Measurements from ENCODE around the gene FBXO34. TPM values are rescaled to one million over a fixed set of nuclear protein-coding genes. Genes with fewer than 3 reads are reported as not detected.

FBXO34 gene
- total and polyA plus RNA-seq, 4 experiments from 2014 or later: 33.8 to 44.1 (median 42.9) TPM

DNA sequence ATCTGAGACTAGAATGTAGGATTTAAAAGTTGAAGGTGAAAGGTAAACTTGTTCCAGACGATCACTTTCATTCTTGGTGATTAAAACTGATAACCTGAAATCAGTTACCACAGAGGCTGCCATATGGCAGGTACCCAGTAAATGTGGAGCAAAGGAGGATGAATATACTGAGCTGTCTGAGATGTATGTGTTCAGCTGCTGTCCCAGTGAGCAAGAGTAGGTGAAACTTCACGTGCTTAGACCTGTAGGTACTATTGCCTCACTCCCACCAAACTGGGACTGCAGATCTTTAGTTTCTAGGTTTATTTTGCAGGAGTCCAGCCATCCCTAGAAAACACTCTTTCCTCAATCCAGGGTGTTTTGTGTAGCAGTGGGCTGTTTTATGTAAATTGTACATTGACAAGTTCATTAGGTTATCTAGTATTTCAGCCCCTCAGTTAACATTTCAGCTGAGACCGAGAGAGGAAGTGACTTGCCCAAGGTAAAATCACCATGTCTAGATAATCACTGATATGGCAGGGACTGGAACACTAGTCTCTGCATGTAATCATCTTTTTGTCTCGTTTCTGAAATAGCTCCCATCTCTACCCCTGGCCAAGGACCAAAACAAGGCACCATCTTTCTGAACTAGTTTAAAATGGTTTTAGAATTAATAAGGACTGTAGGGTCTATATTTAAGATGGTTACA, 77.7 kb downstream of the FBXO34 start:
- ChIA-PET POLR2A (ENCODE audit: partially characterized antibody) (interaction anchor here (0.6 to 3.2 kb wide), 4 partner anchors 11 to 72 kb away, joined by 3 to 17 read pairs (median 6); no protein-coding TSS in a partner anchor), CTCF (ENCODE audit: partially characterized antibody) (interaction anchor here (0.7 to 14.0 kb wide), 6 partner anchors 11 to 80 kb away, joined by 3 to 348 read pairs (median 10); partner anchors contain the start of gene FBXO34)
- Histone ChIP-seq H3K9me3 (ENCODE audit: control insufficient read depth in 1 of 2, low read length in 2 of 2) (no peaks in the 10 kb centered on the region), H3K27ac (ENCODE audit: low read depth, low read length) (no peak overlapping the region), H3K4me1 (ENCODE audit: insufficient read depth, low read length) (peaks cover 49% of the 10 kb centered on the region), H3K4me3 (ENCODE audit: low read length in 2 of 2) (no peak overlapping the region), H3K36me3 (ENCODE audit: insufficient read depth, low read length) (peaks cover 12% of the 10 kb centered on the region), H3K27me3 (ENCODE audit: insufficient read depth, low read length) (no peaks in the 10 kb centered on the region)
- peaks cover 36 to 78% (median 58%) of the 10 kb centered on the region in 4 donors for H3K4me1 Mint-ChIP-seq
- H3K36me3 Mint-ChIP-seq: peaks cover 5 to 27% of the 10 kb centered on the region in 2 donors
- peak overlapping the region in 7 of 8 donors; percentile 23 to 70 (median 51) for H3K4me3 Mint-ChIP-seq
- H3K27me3 Mint-ChIP-seq: no peaks in the 10 kb centered on the region
- peak in 1 of 5 donors; percentile 11 for DNase-seq
- intact Hi-C loops (cut with micrococcal nuclease): loop anchor here (1.0 kb wide), 1 partner anchor 10 kb away; no protein-coding TSS in a partner anchor
- H3K9me3 Mint-ChIP-seq: no peaks in the 10 kb centered on the region
- H3K27ac Mint-ChIP-seq: peak overlapping the region; percentile 53 to 85 (median 78)

DNA sequence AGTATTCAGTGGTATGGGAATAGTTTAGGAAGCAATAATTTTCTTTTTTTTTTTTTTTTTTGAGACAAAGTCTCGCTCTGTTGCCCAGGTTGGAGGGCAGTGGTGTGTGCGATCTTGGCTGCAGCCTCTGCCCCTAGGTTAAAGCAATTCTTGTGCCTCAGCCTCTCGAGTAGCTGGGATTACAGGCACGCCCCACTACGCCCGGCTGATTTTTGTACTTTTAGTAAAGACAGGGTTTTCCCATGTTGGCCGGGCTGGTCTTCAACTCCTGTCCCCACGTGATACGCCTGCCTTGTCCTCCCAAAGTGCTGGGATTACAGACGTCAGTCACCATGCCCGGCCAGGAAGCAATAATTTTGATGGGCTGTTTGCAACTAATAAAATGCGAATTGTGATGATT, 78.3 kb downstream of the FBXO34 start:
- no peak for DNase-seq
- peaks cover 5 to 26% of the 10 kb centered on the region in 2 donors for H3K36me3 Mint-ChIP-seq
- no peaks in the 10 kb centered on the region for H3K27me3 ChIP-seq (ENCODE audit: insufficient read depth, low read length)
- H3K27ac Mint-ChIP-seq: peak overlapping the region; percentile 53 to 85 (median 78)
- peak overlapping the region in 3 of 8 donors; percentile 37 to 65 (median 50) for H3K4me3 Mint-ChIP-seq
- H3K4me1 Mint-ChIP-seq: peaks cover 40 to 78% (median 59%) of the 10 kb centered on the region in 4 donors
- no peaks in the 10 kb centered on the region for H3K9me3 Mint-ChIP-seq
- ChIA-PET POLR2A (ENCODE audit: partially characterized antibody) (interaction anchor here (3.2 kb wide), 1 partner anchor 12 kb away, joined by 17 read pairs; no protein-coding TSS in a partner anchor), CTCF (ENCODE audit: partially characterized antibody) (interaction anchor here (0.6 to 14.0 kb wide), 8 partner anchors 11 to 705 kb away, joined by 3 to 348 read pairs (median 6); partner anchors contain the start of gene FBXO34)
- H3K9me3 ChIP-seq (ENCODE audit: control insufficient read depth in 1 of 2, low read length in 2 of 2): no peaks in the 10 kb centered on the region
- peaks cover 12% of the 10 kb centered on the region for H3K36me3 ChIP-seq (ENCODE audit: insufficient read depth, low read length)
- intact Hi-C loops (cut with micrococcal nuclease): no loop called here
- peaks cover 55% of the 10 kb centered on the region for H3K4me1 ChIP-seq (ENCODE audit: insufficient read depth, low read length)
- no peak overlapping the region for H3K27ac ChIP-seq (ENCODE audit: low read depth, low read length)
- no peak overlapping the region for H3K4me3 ChIP-seq (ENCODE audit: low read length in 2 of 2)
- H3K27me3 Mint-ChIP-seq: no peaks in the 10 kb centered on the region

DNA sequence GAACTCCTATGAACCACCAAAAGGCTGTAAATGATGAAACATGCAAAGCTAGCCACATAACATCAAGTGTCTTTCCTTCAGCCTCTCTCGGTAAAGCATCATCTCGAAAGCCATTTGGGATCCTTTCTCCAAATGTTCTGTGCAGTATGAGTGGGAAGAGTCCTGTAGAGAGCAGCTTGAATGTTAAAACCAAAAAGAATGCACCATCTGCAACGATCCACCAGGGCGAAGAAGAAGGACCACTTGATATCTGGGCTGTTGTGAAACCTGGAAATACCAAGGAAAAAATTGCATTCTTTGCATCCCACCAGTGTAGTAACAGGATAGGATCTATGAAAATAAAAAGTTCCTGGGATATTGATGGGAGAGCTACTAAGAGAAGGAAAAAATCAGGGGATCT, 79.2 kb downstream of the FBXO34 start:
- H3K9me3 Mint-ChIP-seq: no peaks in the 10 kb centered on the region
- no peak overlapping the region for H3K4me3 Mint-ChIP-seq
- Histone ChIP-seq H3K9me3 (ENCODE audit: control insufficient read depth in 1 of 2, low read length in 2 of 2) (no peaks in the 10 kb centered on the region), H3K27me3 (ENCODE audit: insufficient read depth, low read length) (no peaks in the 10 kb centered on the region), H3K27ac (ENCODE audit: low read depth, low read length) (no peak overlapping the region), H3K4me3 (ENCODE audit: low read length in 2 of 2) (no peak overlapping the region), H3K36me3 (ENCODE audit: insufficient read depth, low read length) (peaks cover 12% of the 10 kb centered on the region), H3K4me1 (ENCODE audit: insufficient read depth, low read length) (peaks cover 62% of the 10 kb centered on the region)
- H3K36me3 Mint-ChIP-seq: peaks cover 5 to 29% of the 10 kb centered on the region in 2 donors
- peaks cover 38 to 78% (median 57%) of the 10 kb centered on the region in 4 donors for H3K4me1 Mint-ChIP-seq
- POLR2A ChIA-PET (ENCODE audit: partially characterized antibody): interaction anchor here (1.7 to 3.2 kb wide), 2 partner anchors 12 to 17 kb away, joined by 4 to 17 read pairs; no protein-coding TSS in a partner anchor
- no peak for DNase-seq
- no peaks in the 10 kb centered on the region for H3K27me3 Mint-ChIP-seq
- CTCF ChIA-PET (ENCODE audit: partially characterized antibody): interaction anchor here (1.1 to 14.0 kb wide), 7 partner anchors 10 to 137 kb away, joined by 4 to 348 read pairs (median 6); partner anchors contain the start of gene FBXO34
- peak overlapping the region; percentile 23 to 82 (median 58) for H3K27ac Mint-ChIP-seq
- intact Hi-C loops (cut with micrococcal nuclease): loop anchor here (5.0 kb wide), 1 partner anchor 33 kb away; no protein-coding TSS in a partner anchor

DNA sequence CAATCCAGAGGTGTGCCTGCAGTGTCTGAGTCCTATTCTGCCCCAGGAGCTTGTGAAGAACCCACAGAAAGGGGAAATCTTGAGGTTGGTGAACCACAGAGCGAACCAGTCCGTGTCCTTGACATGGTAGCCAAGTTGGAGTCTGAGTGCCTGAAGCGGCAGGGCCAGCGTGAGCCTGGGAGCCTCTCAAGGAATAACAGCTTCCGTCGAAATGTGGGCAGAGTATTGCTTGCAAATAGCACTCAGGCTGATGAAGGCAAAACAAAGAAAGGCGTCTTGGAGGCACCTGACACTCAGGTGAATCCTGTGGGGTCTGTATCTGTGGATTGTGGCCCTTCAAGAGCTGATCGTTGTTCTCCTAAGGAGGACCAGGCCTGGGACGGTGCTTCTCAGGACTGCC, 79.9 kb downstream of the FBXO34 start:
- ChIA-PET POLR2A (ENCODE audit: partially characterized antibody) (interaction anchor here (1.7 to 3.2 kb wide), 2 partner anchors 13 to 18 kb away, joined by 4 to 17 read pairs; no protein-coding TSS in a partner anchor), CTCF (ENCODE audit: partially characterized antibody) (interaction anchor here (1.0 to 14.0 kb wide), 6 partner anchors 10 to 105 kb away, joined by 3 to 348 read pairs (median 6); partner anchors contain the start of gene FBXO34)
- no peak for DNase-seq
- Mint-ChIP-seq H3K9me3 (no peaks in the 10 kb centered on the region), H3K4me1 (peaks cover 36 to 73% (median 56%) of the 10 kb centered on the region in 4 donors), H3K36me3 (peaks cover 5 to 31% of the 10 kb centered on the region in 2 donors), H3K27ac (peak overlapping the region in 6 of 7 donors; percentile 11 to 89 (median 76)), H3K4me3 (no peak overlapping the region), H3K27me3 (no peaks in the 10 kb centered on the region)
- Histone ChIP-seq H3K4me1 (ENCODE audit: insufficient read depth, low read length) (peaks cover 62% of the 10 kb centered on the region), H3K27me3 (ENCODE audit: insufficient read depth, low read length) (no peaks in the 10 kb centered on the region), H3K4me3 (ENCODE audit: low read length in 2 of 2) (no peak overlapping the region), H3K27ac (ENCODE audit: low read depth, low read length) (no peak overlapping the region), H3K9me3 (ENCODE audit: control insufficient read depth in 1 of 2, low read length in 2 of 2) (no peaks in the 10 kb centered on the region), H3K36me3 (ENCODE audit: insufficient read depth, low read length) (peaks cover 12% of the 10 kb centered on the region)
- intact Hi-C loops (cut with micrococcal nuclease): loop anchor here (5.0 kb wide), 1 partner anchor 34 kb away; no protein-coding TSS in a partner anchor

DNA sequence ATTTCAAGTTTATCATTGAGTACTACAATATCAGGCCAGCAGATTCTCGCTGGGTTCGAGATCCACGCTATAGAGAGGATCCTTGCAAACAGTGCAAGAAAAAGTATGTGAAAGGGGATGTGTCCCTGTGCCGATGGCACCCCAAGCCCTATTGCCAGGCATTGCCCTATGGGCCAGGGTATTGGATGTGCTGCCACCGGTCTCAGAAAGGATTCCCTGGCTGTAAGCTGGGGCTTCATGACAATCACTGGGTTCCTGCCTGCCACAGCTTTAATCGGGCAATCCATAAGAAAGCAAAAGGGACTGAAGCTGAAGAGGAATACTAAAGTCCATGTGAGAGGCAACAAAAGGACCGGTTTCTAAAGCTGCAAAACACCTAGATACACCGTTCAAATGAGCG, 81.0 kb downstream of the FBXO34 start:
- Histone ChIP-seq H3K4me3 (ENCODE audit: low read length in 2 of 2) (no peak overlapping the region), H3K4me1 (ENCODE audit: insufficient read depth, low read length) (peaks cover 59% of the 10 kb centered on the region), H3K27me3 (ENCODE audit: insufficient read depth, low read length) (no peaks in the 10 kb centered on the region), H3K27ac (ENCODE audit: low read depth, low read length) (no peak overlapping the region), H3K36me3 (ENCODE audit: insufficient read depth, low read length) (peaks cover 12% of the 10 kb centered on the region), H3K9me3 (ENCODE audit: control insufficient read depth in 1 of 2, low read length in 2 of 2) (no peaks in the 10 kb centered on the region)
- Mint-ChIP-seq H3K4me3 (no peak overlapping the region), H3K27me3 (no peaks in the 10 kb centered on the region), H3K9me3 (no peaks in the 10 kb centered on the region), H3K36me3 (peaks cover 5 to 31% of the 10 kb centered on the region in 2 donors), H3K27ac (peak overlapping the region; percentile 48 to 96 (median 86)), H3K4me1 (peaks cover 38 to 62% (median 50%) of the 10 kb centered on the region in 4 donors)
- ChIA-PET CTCF (ENCODE audit: partially characterized antibody) (interaction anchor here (0.8 to 14.0 kb wide), 4 partner anchors 10 to 107 kb away, joined by 4 to 348 read pairs (median 74); partner anchors contain the start of gene FBXO34), POLR2A (ENCODE audit: partially characterized antibody) (interaction anchor here (0.6 to 4.5 kb wide), 5 partner anchors 15 to 81 kb away, joined by 3 to 47 read pairs (median 4); partner anchors contain the start of gene FBXO34)
- DNase-seq: no peak
- intact Hi-C loops (cut with micrococcal nuclease): loop anchor here (5.0 kb wide), 1 partner anchor 35 kb away; no protein-coding TSS in a partner anchor

DNA sequence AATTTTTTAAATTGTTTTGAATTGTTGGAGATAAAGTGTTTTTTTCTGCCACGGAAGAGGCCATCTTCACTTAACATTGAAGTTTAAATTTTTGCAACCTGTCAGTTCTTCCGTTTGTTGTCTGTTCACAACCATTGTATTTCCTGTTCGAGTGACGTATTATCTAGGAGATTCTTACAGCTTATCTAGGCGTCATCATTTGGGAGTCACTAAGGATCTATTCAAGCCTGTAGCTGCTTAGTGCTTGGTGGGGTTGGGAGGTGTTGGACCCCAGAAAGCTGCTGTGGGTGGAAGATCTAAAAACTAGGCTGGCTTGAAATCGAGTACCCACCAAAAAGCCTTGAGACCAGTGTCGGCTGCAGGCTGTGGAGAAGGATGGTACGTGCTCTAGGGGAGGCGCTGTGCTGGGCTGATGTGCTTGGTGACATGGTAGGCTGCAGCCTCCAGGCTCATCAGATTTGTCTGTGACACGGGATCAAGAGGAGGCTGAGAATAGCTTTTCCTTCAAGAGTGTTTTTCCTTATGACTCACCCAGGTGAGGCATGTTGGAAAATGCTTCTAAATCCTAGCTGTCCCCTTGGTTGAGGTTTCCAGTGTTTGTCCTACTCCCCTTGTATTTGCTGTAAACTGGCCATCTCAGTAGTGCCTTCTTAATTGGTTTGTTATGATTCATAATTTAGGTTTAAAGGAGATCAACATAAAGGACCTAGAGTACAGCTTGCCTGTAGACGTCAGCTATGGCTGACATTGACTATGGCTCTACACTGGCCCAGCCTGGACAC, 82.7 kb downstream of the FBXO34 start:
- ChIA-PET CTCF (ENCODE audit: partially characterized antibody) (interaction anchor here (0.8 to 14.0 kb wide), 37 partner anchors 8 to 251 kb away, joined by 3 to 348 read pairs (median 5); partner anchors contain the start of genes ATG14 and FBXO34), POLR2A (ENCODE audit: partially characterized antibody) (interaction anchor here (1.2 to 4.5 kb wide), 12 partner anchors 9 to 140 kb away, joined by 3 to 61 read pairs (median 5); partner anchors contain the start of gene FBXO34)
- peaks cover 5 to 31% of the 10 kb centered on the region in 2 donors for H3K36me3 Mint-ChIP-seq
- Histone ChIP-seq H3K27me3 (ENCODE audit: insufficient read depth, low read length) (no peaks in the 10 kb centered on the region), H3K4me3 (ENCODE audit: low read length in 2 of 2) (peak overlapping the region in 1 of 2 donors; percentile 35), H3K9me3 (ENCODE audit: control insufficient read depth in 1 of 2, low read length in 2 of 2) (no peaks in the 10 kb centered on the region), H3K36me3 (ENCODE audit: insufficient read depth, low read length) (peaks cover 12% of the 10 kb centered on the region), H3K27ac (ENCODE audit: low read depth, low read length) (peak overlapping the region; percentile 62), H3K4me1 (ENCODE audit: insufficient read depth, low read length) (peaks cover 42% of the 10 kb centered on the region)
- peak; percentile 38 to 66 (median 58) for DNase-seq
- peaks cover 30 to 45% (median 35%) of the 10 kb centered on the region in 4 donors for H3K4me1 Mint-ChIP-seq
- no peaks in the 10 kb centered on the region for H3K9me3 Mint-ChIP-seq
- intact Hi-C loops (cut with micrococcal nuclease): loop anchor here (1.0 to 5.0 kb wide), 7 partner anchors 21 to 265 kb away; partner anchors contain the start of gene FBXO34
- peak overlapping the region; percentile 92 to 98 (median 96) for H3K27ac Mint-ChIP-seq
- peak overlapping the region; percentile 81 to 92 (median 84) for H3K4me3 Mint-ChIP-seq
- no peaks in the 10 kb centered on the region for H3K27me3 Mint-ChIP-seq

Measured in CD4-positive, alpha-beta memory T cell (primary cell).